Immature natural killer cell (primary cell): ENCODE measurements around the gene TNIP1. TPM values are rescaled to one million over a fixed set of nuclear protein-coding genes. Genes with fewer than 3 reads are reported as not detected.

Source experiments
- DNase-seq, 3 donors: peaks; one replicate each; pipeline ENCODE4 v3.0.0; 2022; ENCODE audit warnings: mixed read lengths in 1 of 3
- H3K27ac Mint-ChIP-seq, 6 donors: one replicate each; pipeline ENCODE4 v1.8.0; 2020; ENCODE audit warnings: mixed read lengths in 6 of 6, mild to moderate bottlenecking in 5 of 6, inconsistent platforms in 4 of 6, moderate library complexity in 3 of 6
- H3K27me3 Mint-ChIP-seq, 3 donors: one replicate each; pipeline ENCODE4 v1.8.0; 2020 to 2021; ENCODE audit warnings: low read depth in 3 of 3, mild to moderate bottlenecking in 3 of 3, mixed read lengths in 3 of 3, moderate library complexity in 3 of 3, inconsistent platforms in 1 of 3
- H3K36me3 Mint-ChIP-seq, 3 donors: one replicate each; pipeline ENCODE4 v1.8.0; 2020; ENCODE audit warnings: mixed read lengths in 3 of 3, inconsistent platforms in 2 of 3, mild to moderate bottlenecking in 2 of 3
- H3K4me1 Mint-ChIP-seq, 2 donors: one replicate each; pipeline ENCODE4 v1.8.0; 2020; ENCODE audit warnings: inconsistent platforms in 2 of 2, mild to moderate bottlenecking in 2 of 2, mixed read lengths in 2 of 2, moderate library complexity in 1 of 2
- H3K4me3 Mint-ChIP-seq, 5 donors: one replicate each; pipeline ENCODE4 v1.8.0; 2020; ENCODE audit warnings: mild to moderate bottlenecking in 5 of 5, mixed read lengths in 5 of 5, inconsistent platforms in 3 of 5, moderate library complexity in 3 of 5
- H3K9me3 Mint-ChIP-seq, 6 donors: one replicate each; pipeline ENCODE4 v1.8.0; 2020; ENCODE audit warnings: mild to moderate bottlenecking in 6 of 6, mixed read lengths in 6 of 6, inconsistent platforms in 4 of 6, moderate library complexity in 3 of 6
- polyA plus RNA-seq, 3 donors: library from polyadenylated mRNA; unstranded; fragments of 300-500 nt; fragmentation: Illumina TruSeq; gene quantifications; one replicate each; pipeline ENCODE4 v1.2.3, GENCODE V29; 2021

The TNIP1 gene
- polyA plus RNA-seq, 3 donors from 2014 or later = 21.8 to 62.4 (median 40.2) TPM

- no peak overlapping the region for H3K4me3 Mint-ChIP-seq
- DNase-seq = no peak
- H3K27ac Mint-ChIP-seq = no peak overlapping the region
- H3K27me3 Mint-ChIP-seq = peaks cover 0 to 4% (median 2%) of the 10 kb centered on the region in 3 donors
- no peaks in the 10 kb centered on the region for H3K36me3 Mint-ChIP-seq
- H3K9me3 Mint-ChIP-seq = no peaks in the 10 kb centered on the region
- no peaks in the 10 kb centered on the region for H3K4me1 Mint-ChIP-seq
These were observed 72.7 kb downstream of the TNIP1 start for GRCh38 chr5:151008210-151008491.

GRCh38 chr5:151007430-151008209, 73.2 kb downstream of the TNIP1 start:
- Mint-ChIP-seq H3K4me3 (no peak overlapping the region), H3K27me3 (peaks cover 0 to 4% (median 2%) of the 10 kb centered on the region in 3 donors), H3K4me1 (no peaks in the 10 kb centered on the region), H3K36me3 (no peaks in the 10 kb centered on the region), H3K9me3 (no peaks in the 10 kb centered on the region), H3K27ac (no peak overlapping the region)
- no peak for DNase-seq

DNA sequence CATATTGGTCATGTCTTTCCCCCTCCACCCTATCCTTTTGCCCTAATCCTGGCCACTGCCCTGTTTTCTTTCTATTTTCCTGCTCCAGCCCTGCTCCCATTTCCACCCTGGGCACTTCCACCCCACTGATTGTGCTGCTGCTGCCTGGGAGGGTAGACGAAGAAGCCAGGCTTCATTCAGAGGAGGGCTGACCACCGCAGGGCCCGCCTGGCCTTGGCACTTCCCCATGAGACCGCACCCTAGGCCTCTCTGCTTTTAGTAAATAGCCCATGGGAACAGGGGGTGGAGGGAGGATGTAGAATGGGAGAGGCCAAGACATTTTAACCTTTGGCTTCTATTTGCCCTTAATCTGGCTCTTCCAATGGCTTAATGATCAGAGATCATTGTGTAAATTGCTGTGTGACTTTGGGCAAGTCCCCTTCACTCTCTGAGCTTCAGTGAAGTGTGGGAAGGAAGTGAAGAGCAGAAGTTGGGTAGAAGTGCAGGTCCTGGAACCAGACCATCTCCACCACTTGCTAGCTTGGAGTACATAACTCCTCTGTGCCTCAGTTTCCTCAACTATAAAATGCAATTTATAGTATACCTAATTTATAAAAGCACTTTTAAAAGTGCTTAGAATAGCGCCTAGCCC, 74.0 kb downstream of the TNIP1 start:
- H3K27me3 Mint-ChIP-seq = peaks cover 0 to 4% (median 2%) of the 10 kb centered on the region in 3 donors
- no peaks in the 10 kb centered on the region for H3K9me3 Mint-ChIP-seq
- H3K4me1 Mint-ChIP-seq = no peaks in the 10 kb centered on the region
- no peak overlapping the region for H3K27ac Mint-ChIP-seq
- no peak for DNase-seq
- no peaks in the 10 kb centered on the region for H3K36me3 Mint-ChIP-seq
- no peak overlapping the region for H3K4me3 Mint-ChIP-seq

DNA sequence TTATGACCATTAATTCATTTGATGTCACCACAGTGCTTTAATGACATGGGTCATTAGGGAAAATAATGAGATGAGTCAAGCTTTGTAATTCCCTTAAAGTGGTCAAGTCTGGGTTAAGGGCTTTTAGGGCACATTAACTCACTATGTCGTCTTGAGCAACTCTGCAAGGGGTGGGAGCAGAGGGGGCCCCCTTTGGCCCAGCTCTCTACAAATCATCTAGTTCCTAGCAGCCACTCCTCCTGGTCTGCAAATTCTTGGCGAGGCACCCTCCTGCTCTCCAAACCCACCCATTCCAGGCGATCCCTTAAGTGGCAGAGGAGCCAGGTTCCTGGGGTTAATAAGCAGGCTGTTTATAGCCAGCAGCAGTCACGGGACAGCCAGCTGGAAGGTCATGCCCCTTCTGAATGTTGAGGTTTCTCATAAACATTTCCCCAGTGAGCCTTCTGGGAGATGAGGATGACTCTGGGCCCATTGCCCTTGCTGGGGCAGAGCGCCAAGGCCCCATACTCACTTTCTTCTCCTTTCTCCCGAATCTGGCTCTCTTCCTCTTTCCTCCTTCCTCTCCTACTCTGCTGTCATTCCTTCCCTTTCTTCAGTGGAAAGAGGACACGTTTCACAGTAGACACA, 74.8 kb downstream of the TNIP1 start:
- no peaks in the 10 kb centered on the region for H3K9me3 Mint-ChIP-seq
- no peaks in the 10 kb centered on the region for H3K36me3 Mint-ChIP-seq
- H3K4me1 Mint-ChIP-seq = no peaks in the 10 kb centered on the region
- no peak for DNase-seq
- H3K27me3 Mint-ChIP-seq = peaks cover 0 to 1% (median 0%) of the 10 kb centered on the region in 3 donors
- no peak overlapping the region for H3K27ac Mint-ChIP-seq
- no peak overlapping the region for H3K4me3 Mint-ChIP-seq

- H3K4me1 Mint-ChIP-seq = no peaks in the 10 kb centered on the region
- H3K36me3 Mint-ChIP-seq = no peaks in the 10 kb centered on the region
- H3K27me3 Mint-ChIP-seq = no peaks in the 10 kb centered on the region
These were observed 75.5 kb downstream of the TNIP1 start for GRCh38 chr5:151005187-151005949.

GRCh38 chr5:151004499-151004898, 76.3 kb downstream of the TNIP1 start:
- DNase-seq = no peak
- peaks cover 0 to 2% (median 0%) of the 10 kb centered on the region in 3 donors for H3K27me3 Mint-ChIP-seq

More at GRCh38 chr5:151005187-151005949, 75.5 kb downstream of the TNIP1 start:
- peak overlapping the region in 1 of 6 donors; percentile 11 for H3K27ac Mint-ChIP-seq
- no peak for DNase-seq
- H3K4me3 Mint-ChIP-seq = no peak overlapping the region
- H3K9me3 Mint-ChIP-seq = no peaks in the 10 kb centered on the region

DNA sequence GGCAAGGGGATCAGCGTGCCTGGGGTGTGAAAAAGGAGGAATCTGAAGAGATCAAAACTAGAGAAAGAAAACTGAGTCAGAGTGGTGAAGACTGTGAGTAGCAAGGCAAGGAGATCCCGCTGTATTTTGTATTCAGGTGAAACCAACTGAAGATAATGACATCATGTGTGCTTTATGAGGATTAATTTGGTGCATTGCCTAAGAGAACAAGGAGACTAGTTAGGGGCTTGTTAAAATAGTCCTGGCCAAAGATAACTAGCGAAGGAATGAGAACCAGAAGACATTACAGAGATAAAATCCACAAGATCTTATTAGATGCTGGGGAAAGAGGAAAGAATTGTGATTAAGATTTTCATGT, 77.4 kb downstream of the TNIP1 start:
- Mint-ChIP-seq H3K27ac (no peak overlapping the region), H3K9me3 (no peaks in the 10 kb centered on the region), H3K4me1 (no peaks in the 10 kb centered on the region), H3K4me3 (no peak overlapping the region), H3K27me3 (peaks cover 1 to 4% (median 2%) of the 10 kb centered on the region in 3 donors), H3K36me3 (no peaks in the 10 kb centered on the region)
- no peak for DNase-seq

More at GRCh38 chr5:151004499-151004898, 76.3 kb downstream of the TNIP1 start:
- no peaks in the 10 kb centered on the region for H3K4me1 Mint-ChIP-seq
- H3K36me3 Mint-ChIP-seq = no peaks in the 10 kb centered on the region
- H3K4me3 Mint-ChIP-seq = no peak overlapping the region
- H3K27ac Mint-ChIP-seq = no peak overlapping the region
- H3K9me3 Mint-ChIP-seq = no peaks in the 10 kb centered on the region

DNA sequence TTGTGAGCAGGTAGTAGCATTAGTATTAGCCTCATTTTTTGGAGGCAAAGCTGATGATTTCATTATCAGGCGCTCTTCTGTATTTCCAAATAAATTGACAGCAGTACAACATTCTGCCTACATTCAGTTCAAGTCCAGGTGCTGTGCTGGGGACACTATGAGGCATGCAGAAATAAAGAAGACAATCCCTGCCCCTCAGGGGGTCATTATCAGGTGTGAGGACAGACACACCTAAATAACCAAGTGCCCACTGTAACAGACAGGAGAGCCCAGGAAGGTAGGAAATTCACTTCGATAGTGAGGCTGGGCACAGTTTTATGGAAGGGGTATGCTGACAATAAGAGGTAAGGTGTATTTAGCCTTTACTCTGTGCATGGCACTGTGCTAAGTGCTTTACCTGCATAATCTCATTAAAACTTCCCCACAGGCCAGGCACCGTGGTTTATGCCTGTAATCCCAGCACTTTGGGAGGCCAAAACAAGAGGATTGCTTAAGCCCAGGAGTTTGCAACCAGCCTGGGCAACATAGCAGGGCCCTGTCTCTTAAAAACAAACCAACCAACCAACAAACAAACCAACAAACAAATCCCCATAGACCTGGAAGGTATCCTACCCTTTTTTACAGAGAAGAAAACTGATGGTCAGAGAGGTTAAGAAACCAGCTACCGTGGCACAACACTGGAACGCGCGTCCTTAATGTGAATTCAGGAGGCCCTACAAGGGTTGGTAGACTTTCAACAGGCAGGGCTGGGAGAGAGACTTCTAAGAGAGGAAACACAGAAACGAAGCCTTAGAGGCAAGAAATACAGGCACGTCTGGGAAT, 77.9 kb downstream of the TNIP1 start:
- H3K27me3 Mint-ChIP-seq = peaks cover 1 to 4% (median 2%) of the 10 kb centered on the region in 3 donors
- no peak for DNase-seq
- no peak overlapping the region for H3K27ac Mint-ChIP-seq
- H3K36me3 Mint-ChIP-seq = no peaks in the 10 kb centered on the region
- no peaks in the 10 kb centered on the region for H3K4me1 Mint-ChIP-seq
- no peaks in the 10 kb centered on the region for H3K9me3 Mint-ChIP-seq
- H3K4me3 Mint-ChIP-seq = no peak overlapping the region

GRCh38 chr5:151002250-151002649, 78.6 kb downstream of the TNIP1 start:
- no peak for DNase-seq
- Mint-ChIP-seq H3K9me3 (no peaks in the 10 kb centered on the region), H3K4me3 (no peak overlapping the region), H3K27me3 (peaks cover 1 to 4% (median 2%) of the 10 kb centered on the region in 3 donors), H3K4me1 (no peaks in the 10 kb centered on the region), H3K27ac (no peak overlapping the region), H3K36me3 (no peaks in the 10 kb centered on the region)

GRCh38 chr5:151001436-151001835, 79.4 kb downstream of the TNIP1 start:
- H3K4me3 Mint-ChIP-seq = no peak overlapping the region
- no peak for DNase-seq

DNA sequence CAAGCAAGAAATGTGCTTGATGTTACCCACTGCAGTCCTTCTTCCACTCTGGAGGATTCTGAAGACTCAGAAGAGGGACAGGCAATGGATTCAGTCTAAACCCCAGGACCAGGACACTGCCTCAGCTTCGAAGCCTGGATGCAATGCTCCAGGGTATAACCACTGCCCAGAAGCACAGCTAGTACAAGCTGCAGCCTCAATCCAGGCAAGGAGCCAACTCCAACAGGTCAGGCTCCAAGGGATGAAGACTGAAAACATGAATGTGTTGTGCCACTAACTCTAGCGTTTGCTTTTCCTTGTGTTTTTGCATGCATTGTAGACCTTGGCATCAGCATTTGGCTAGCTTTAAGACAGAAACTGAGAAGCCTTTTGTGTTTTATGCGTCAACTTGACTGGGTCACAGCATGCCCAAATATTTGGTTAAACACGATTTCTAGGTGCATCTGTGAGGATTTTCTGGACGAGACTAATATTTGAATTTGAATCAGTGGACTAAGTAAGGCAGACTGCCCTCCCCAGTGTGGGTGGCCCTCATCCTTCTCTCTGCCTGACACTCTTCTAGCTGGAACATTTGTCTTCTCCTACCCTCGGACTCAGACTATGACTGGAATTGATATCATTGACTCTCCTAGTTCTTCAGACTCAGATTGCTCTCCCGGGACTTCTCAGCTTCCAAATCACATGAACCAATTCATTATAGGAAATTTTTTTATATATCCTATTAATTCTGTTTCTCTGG, 81.0 kb downstream of the TNIP1 start:
- no peaks in the 10 kb centered on the region for H3K4me1 Mint-ChIP-seq

More at GRCh38 chr5:151001436-151001835, 79.4 kb downstream of the TNIP1 start:
- peaks cover 1 to 4% (median 2%) of the 10 kb centered on the region in 3 donors for H3K27me3 Mint-ChIP-seq
- no peaks in the 10 kb centered on the region for H3K4me1 Mint-ChIP-seq
- H3K27ac Mint-ChIP-seq = no peak overlapping the region
- H3K9me3 Mint-ChIP-seq = no peaks in the 10 kb centered on the region
- no peaks in the 10 kb centered on the region for H3K36me3 Mint-ChIP-seq

DNA sequence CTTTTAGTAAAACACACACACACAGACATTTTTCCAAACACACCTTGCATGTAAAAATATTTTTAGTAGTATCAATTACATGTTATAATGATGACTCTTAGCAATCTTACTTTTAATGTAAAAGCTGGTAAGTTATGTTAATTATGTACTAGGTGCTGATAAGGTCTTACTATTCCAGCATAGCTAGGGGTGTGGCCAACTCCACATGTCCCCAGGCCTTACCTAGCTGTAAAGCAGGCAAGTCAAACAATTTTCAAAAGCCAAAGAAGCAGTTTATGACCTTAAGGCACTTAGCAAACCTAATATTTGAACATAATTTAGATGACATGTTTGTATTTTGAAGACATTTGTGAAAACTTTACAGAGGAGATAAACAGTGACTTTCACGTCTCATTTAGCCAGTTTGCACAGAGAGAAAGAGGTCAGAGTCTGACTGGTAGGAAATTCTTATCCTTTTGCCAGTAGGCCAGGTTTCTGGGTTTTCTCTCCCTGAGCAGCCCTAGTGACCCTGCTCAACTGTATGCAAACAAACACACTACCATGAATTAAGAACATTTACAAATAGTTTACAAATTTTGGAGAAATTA, 86.9 kb downstream of the TNIP1 start:
- Mint-ChIP-seq H3K9me3 (peaks cover 0 to 2% (median 0%) of the 10 kb centered on the region in 6 donors), H3K4me1 (no peaks in the 10 kb centered on the region), H3K27me3 (peaks cover 3 to 7% (median 5%) of the 10 kb centered on the region in 3 donors), H3K36me3 (no peaks in the 10 kb centered on the region), H3K4me3 (no peak overlapping the region), H3K27ac (no peak overlapping the region)
- no peak for DNase-seq

More for the DNA sequence above, 81.0 kb downstream of the TNIP1 start:
- H3K36me3 Mint-ChIP-seq = no peaks in the 10 kb centered on the region
- H3K27ac Mint-ChIP-seq = no peak overlapping the region
- peaks cover 1 to 4% (median 2%) of the 10 kb centered on the region in 3 donors for H3K27me3 Mint-ChIP-seq
- H3K9me3 Mint-ChIP-seq = no peaks in the 10 kb centered on the region
- no peak for DNase-seq
- no peak overlapping the region for H3K4me3 Mint-ChIP-seq
